Right lobe of liver (tissue), 4 donors: Measurements from ENCODE around the gene CERS6.

ENCODE experiments used
- POLR2A ChIP-seq: fragments of 450-650 bp; IDR thresholded peaks from one replicate; pipeline ENCODE4 v1.6.1; 2017; ENCODE audit warnings: antibody characterized with exemption, mild to moderate bottlenecking
- TF ChIP-seq, protein P1 (sequence below), 4 donors: fragments of 200-600 bp in 3 of 4; fragments of 450-650 bp in 1 of 4; IDR thresholded peaks; one replicate each; pipeline versions ENCODE4 v1.5.1 to v1.8.0; 2016 to 2022; ENCODE audit warnings: antibody characterized with exemption in 4 of 4, mild to moderate bottlenecking in 2 of 4
- donor health status: DM: no; HTN: no; CAD: no.
- donor health status: DM: no; HTN: no; CAD: no.
- donor health status: DM: no; HTN: yes; CAD: no.

DNA sequence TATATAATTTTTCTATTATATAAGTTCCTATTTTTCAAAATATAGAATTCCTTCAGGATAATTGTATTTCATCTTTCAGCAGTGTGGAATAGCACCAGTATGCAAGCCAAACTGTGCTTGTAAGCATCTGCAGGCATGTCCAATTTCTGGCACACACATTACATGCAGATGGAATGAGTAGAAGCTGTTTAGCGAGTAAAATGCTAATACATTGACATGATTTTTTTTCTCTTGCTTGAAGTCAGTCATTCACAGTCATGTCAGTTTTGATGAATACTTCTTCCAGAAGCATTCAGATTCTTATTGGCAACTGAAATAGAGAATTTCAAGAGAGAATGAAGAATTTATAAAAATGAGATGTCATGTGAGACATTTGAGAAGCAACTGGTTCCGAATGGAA, 109.4 kb downstream of the CERS6 start:
- TF ChIP-seq, protein P1, sequence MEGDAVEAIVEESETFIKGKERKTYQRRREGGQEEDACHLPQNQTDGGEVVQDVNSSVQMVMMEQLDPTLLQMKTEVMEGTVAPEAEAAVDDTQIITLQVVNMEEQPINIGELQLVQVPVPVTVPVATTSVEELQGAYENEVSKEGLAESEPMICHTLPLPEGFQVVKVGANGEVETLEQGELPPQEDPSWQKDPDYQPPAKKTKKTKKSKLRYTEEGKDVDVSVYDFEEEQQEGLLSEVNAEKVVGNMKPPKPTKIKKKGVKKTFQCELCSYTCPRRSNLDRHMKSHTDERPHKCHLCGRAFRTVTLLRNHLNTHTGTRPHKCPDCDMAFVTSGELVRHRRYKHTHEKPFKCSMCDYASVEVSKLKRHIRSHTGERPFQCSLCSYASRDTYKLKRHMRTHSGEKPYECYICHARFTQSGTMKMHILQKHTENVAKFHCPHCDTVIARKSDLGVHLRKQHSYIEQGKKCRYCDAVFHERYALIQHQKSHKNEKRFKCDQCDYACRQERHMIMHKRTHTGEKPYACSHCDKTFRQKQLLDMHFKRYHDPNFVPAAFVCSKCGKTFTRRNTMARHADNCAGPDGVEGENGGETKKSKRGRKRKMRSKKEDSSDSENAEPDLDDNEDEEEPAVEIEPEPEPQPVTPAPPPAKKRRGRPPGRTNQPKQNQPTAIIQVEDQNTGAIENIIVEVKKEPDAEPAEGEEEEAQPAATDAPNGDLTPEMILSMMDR (IDR thresholded peaks at IDR 0.05), result no peak
- no peak for TF ChIP-seq POLR2A
